ENCODE data around the gene OR52H1. TPM values are rescaled to one million over a fixed set of nuclear protein-coding genes. Genes with fewer than 3 reads are reported as not detected.

The OR52H1 gene
- polyA plus RNA-seq (2012; ENCODE audit: insufficient read length, low read depth) = not detected

- TF ChIP-seq REST (IDR thresholded peaks at IDR 0.05; ENCODE audit: insufficient read depth in 1 of 2, low read depth in 2 of 2, low read length in 2 of 2) (no peak), FOXP2 (optimal IDR thresholded peaks at IDR 0.05; ENCODE audit: borderline replicate concordance, extremely low read depth, extremely low read length, insufficient read depth) (no peak), SIN3A (IDR thresholded peaks at IDR 0.05; ENCODE audit: borderline replicate concordance, insufficient read depth, low read length) (no peak), POLR2AphosphoS5 (IDR thresholded peaks at IDR 0.05; ENCODE audit: low read depth, low read length) (no peak), TAF1 (IDR thresholded peaks at IDR 0.05; ENCODE audit: borderline replicate concordance, insufficient read depth, low read length) (no peak)
These were observed at the start of gene OR52H1 for GRCh38 chr11:5548440-5548839. TSS of gene OR52H1 (minus strand) at chr11:5548540. CDS start at chr11:5545505, 3,035 bp downstream.

GRCh38 chr11:5597953-5598352 lies 49.6 kb upstream of the OR52H1 start:
- TF ChIP-seq FOXP2 (optimal IDR thresholded peaks at IDR 0.05; ENCODE audit: borderline replicate concordance, extremely low read depth, extremely low read length, insufficient read depth) (no peak), TAF1 (IDR thresholded peaks at IDR 0.05; ENCODE audit: borderline replicate concordance, insufficient read depth, low read length) (no peak), SIN3A (IDR thresholded peaks at IDR 0.05; ENCODE audit: borderline replicate concordance, insufficient read depth, low read length) (no peak), POLR2AphosphoS5 (IDR thresholded peaks at IDR 0.05; ENCODE audit: low read depth, low read length) (no peak), REST (IDR thresholded peaks at IDR 0.05; ENCODE audit: insufficient read depth in 1 of 2, low read depth in 2 of 2, low read length in 2 of 2) (no peak)

GRCh38 chr11:5596607-5597201 lies 48.4 kb upstream of the OR52H1 start, which contains the start of gene TRIM6:
TSS of gene TRIM6 (plus strand) at chr11:5596637. CDS start at chr11:5596898, 261 bp downstream.
- TF ChIP-seq TAF1 (IDR thresholded peaks at IDR 0.05; ENCODE audit: borderline replicate concordance, insufficient read depth, low read length) (no peak), REST (IDR thresholded peaks at IDR 0.05; ENCODE audit: insufficient read depth in 1 of 2, low read depth in 2 of 2, low read length in 2 of 2) (no peak), POLR2AphosphoS5 (IDR thresholded peaks at IDR 0.05; ENCODE audit: low read depth, low read length) (no peak), SIN3A (IDR thresholded peaks at IDR 0.05; ENCODE audit: borderline replicate concordance, insufficient read depth, low read length) (no peak), FOXP2 (optimal IDR thresholded peaks at IDR 0.05; ENCODE audit: borderline replicate concordance, extremely low read depth, extremely low read length, insufficient read depth) (no peak)

GRCh38 chr11:5593146-5593545 lies 44.8 kb upstream of the OR52H1 start:
- TF ChIP-seq SIN3A (IDR thresholded peaks at IDR 0.05; ENCODE audit: borderline replicate concordance, insufficient read depth, low read length) (no peak), POLR2AphosphoS5 (IDR thresholded peaks at IDR 0.05; ENCODE audit: low read depth, low read length) (no peak), TAF1 (IDR thresholded peaks at IDR 0.05; ENCODE audit: borderline replicate concordance, insufficient read depth, low read length) (no peak), FOXP2 (optimal IDR thresholded peaks at IDR 0.05; ENCODE audit: borderline replicate concordance, extremely low read depth, extremely low read length, insufficient read depth) (no peak), REST (IDR thresholded peaks at IDR 0.05; ENCODE audit: insufficient read depth in 1 of 2, low read depth in 2 of 2, low read length in 2 of 2) (no peak)
